ENCODE measurements around the gene SNX9.

DNA sequence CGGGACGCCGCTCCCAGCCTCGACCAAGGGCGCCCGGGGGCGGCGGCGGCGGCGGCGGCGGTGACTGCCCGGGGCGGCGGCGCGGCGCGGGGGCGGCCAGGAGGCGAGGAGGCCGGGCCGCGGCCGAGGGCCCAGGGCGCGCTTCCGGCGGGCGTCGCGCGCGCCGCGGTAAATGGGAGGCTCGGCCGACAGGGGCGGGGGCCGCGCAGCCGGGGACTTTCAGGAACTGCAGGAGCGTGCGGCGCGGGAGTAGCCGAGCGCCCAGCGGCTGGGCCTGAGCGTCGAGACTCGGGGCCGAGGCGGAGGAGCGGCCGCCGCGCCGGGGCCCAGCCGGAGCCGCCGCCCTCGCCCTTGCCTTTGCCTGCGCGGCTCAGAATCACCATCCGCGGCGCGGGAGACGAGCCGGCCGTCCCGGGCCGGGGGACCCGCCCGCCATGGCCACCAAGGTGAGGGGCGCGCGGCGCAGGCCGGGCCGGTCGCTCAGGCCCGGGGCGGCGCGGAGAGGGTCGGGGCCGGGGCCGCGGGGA is at the start of gene SNX9:
- TF ChIP-seq, protein P1, sequence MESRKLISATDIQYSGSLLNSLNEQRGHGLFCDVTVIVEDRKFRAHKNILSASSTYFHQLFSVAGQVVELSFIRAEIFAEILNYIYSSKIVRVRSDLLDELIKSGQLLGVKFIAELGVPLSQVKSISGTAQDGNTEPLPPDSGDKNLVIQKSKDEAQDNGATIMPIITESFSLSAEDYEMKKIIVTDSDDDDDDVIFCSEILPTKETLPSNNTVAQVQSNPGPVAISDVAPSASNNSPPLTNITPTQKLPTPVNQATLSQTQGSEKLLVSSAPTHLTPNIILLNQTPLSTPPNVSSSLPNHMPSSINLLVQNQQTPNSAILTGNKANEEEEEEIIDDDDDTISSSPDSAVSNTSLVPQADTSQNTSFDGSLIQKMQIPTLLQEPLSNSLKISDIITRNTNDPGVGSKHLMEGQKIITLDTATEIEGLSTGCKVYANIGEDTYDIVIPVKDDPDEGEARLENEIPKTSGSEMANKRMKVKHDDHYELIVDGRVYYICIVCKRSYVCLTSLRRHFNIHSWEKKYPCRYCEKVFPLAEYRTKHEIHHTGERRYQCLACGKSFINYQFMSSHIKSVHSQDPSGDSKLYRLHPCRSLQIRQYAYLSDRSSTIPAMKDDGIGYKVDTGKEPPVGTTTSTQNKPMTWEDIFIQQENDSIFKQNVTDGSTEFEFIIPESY (IDR thresholded peaks at IDR 0.05), result no peak
- TF ChIP-seq EZH2 (IDR thresholded peaks at IDR 0.05; ENCODE audit: borderline replicate concordance, control insufficient read depth, low read depth, low read length) (no peak), POLR2A (IDR thresholded peaks at IDR 0.05; ENCODE audit: low read depth, low read length) (peak; percentile 58), EP300 (IDR thresholded peaks at IDR 0.05; ENCODE audit: borderline replicate concordance in 1 of 2, control insufficient read depth in 1 of 2, low read depth in 2 of 2, low read length in 2 of 2) (no peak), EGR1 (IDR thresholded peaks at IDR 0.05; ENCODE audit: borderline replicate concordance in 1 of 2, low read depth in 2 of 2, low read length in 2 of 2) (peak in 1 of 2 experiments; percentile 22; a peak in 1 of 3 replicates), YY1 (IDR thresholded peaks at IDR 0.05; ENCODE audit: low read depth, low read length) (no peak), NFYB (IDR thresholded peaks at IDR 0.05; ENCODE audit: insufficient read depth, low read depth, low read length) (no peak), STAT3 (IDR thresholded peaks at IDR 0.05; ENCODE audit: low read depth, low read length) (no peak), HDAC6 (IDR thresholded peaks at IDR 0.05; ENCODE audit: unreplicated experiment) (no peak), SRF (IDR thresholded peaks at IDR 0.05; ENCODE audit: low read depth in 2 of 2, low read length in 2 of 2) (no peak)
- TF ChIP-seq, protein P2, sequence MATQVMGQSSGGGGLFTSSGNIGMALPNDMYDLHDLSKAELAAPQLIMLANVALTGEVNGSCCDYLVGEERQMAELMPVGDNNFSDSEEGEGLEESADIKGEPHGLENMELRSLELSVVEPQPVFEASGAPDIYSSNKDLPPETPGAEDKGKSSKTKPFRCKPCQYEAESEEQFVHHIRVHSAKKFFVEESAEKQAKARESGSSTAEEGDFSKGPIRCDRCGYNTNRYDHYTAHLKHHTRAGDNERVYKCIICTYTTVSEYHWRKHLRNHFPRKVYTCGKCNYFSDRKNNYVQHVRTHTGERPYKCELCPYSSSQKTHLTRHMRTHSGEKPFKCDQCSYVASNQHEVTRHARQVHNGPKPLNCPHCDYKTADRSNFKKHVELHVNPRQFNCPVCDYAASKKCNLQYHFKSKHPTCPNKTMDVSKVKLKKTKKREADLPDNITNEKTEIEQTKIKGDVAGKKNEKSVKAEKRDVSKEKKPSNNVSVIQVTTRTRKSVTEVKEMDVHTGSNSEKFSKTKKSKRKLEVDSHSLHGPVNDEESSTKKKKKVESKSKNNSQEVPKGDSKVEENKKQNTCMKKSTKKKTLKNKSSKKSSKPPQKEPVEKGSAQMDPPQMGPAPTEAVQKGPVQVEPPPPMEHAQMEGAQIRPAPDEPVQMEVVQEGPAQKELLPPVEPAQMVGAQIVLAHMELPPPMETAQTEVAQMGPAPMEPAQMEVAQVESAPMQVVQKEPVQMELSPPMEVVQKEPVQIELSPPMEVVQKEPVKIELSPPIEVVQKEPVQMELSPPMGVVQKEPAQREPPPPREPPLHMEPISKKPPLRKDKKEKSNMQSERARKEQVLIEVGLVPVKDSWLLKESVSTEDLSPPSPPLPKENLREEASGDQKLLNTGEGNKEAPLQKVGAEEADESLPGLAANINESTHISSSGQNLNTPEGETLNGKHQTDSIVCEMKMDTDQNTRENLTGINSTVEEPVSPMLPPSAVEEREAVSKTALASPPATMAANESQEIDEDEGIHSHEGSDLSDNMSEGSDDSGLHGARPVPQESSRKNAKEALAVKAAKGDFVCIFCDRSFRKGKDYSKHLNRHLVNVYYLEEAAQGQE (IDR thresholded peaks at IDR 0.05; ENCODE audit: low read depth, low read length), result no peak
